Activated B cell treated with CpG ODN at 0.5 μM for 24 hours (primary cell): ENCODE results near the gene EIF3I. TPM values are rescaled to one million over a fixed set of nuclear protein-coding genes. Genes with fewer than 3 reads are reported as not detected.

ENCODE experiments used
- ATAC-seq: fragments of 200-7000 bp; cut with Tn5 transposase; one replicate; pipeline ENCODE4 v1.10.0; 2021; ENCODE audit warnings: low read depth, mild to moderate bottlenecking, moderate library complexity
- CTCF ChIA-PET: fragments of 350-600 bp; sonication (Branson Sonifier 250); formaldehyde crosslinking; loops from one replicate; lab custom pipeline; 2021; ENCODE audit warnings: antibody characterized with exemption; lab: Charles Lee
- POLR2A ChIA-PET: fragments of 350-600 bp; sonication (Branson Sonifier 250); formaldehyde crosslinking; loops from one replicate; lab custom pipeline; 2021; ENCODE audit warnings: antibody characterized with exemption; lab: Charles Lee
- DNase-seq: peaks from one replicate; pipeline ENCODE4 v3.0.0; 2022
- H3K27ac Mint-ChIP-seq: one replicate; pipeline ENCODE4 v1.8.0; 2020; ENCODE audit warnings: mixed read lengths
- H3K27me3 Mint-ChIP-seq: one replicate; pipeline ENCODE4 v1.8.0; 2021; ENCODE audit warnings: mixed read lengths
- H3K36me3 Mint-ChIP-seq: one replicate; pipeline ENCODE4 v1.8.0; 2021; ENCODE audit warnings: low read depth, mixed read lengths
- H3K4me1 Mint-ChIP-seq: one replicate; pipeline ENCODE4 v1.8.0; 2021; ENCODE audit warnings: mixed read lengths
- H3K4me3 Mint-ChIP-seq: one replicate; pipeline ENCODE4 v1.8.0; 2020; ENCODE audit warnings: mild to moderate bottlenecking, mixed read lengths
- H3K9me3 Mint-ChIP-seq: one replicate; pipeline ENCODE4 v1.8.0; 2020; ENCODE audit warnings: mixed read lengths
- CTCF ChIP-seq: fragments of 200-600 bp; IDR thresholded peaks from one replicate; pipeline ENCODE4 v1.8.0; 2022; ENCODE audit warnings: antibody characterized with exemption, mild to moderate bottlenecking
- intact Hi-C: fragments of 100-400 bp; cut with micrococcal nuclease; formaldehyde crosslinking; loops from one replicate; pipeline ENCODE4 v1.15.1; 2024
- total RNA-seq: library from RNA; stranded (reverse); gene quantifications from 2 replicates; pipeline ENCODE4 v1.2.3, GENCODE V29; 2022

The EIF3I gene
- total RNA-seq, 1 donor from 2014 or later, result 196 TPM

- ChIA-PET CTCF (interaction anchor here (0.6 to 4.3 kb wide), 6 partner anchors 11 to 97 kb away, joined by 4 to 42 read pairs (median 17); partner anchors contain the start of genes HDAC1, LCK and MARCKSL1), POLR2A (interaction anchor here (0.7 to 5.2 kb wide), 9 partner anchors 7 to 155 kb away, joined by 4 to 142 read pairs (median 20); partner anchors contain the start of genes BSDC1, CCDC28B, EIF3I and HDAC1)
- peaks cover 21% of the 10 kb centered on the region for H3K4me1 Mint-ChIP-seq
- H3K36me3 Mint-ChIP-seq, result no peaks in the 10 kb centered on the region
- intact Hi-C loops, result no loop called here
- no peak for TF ChIP-seq CTCF
- H3K27ac Mint-ChIP-seq, result peak overlapping the region; percentile 59
- H3K27me3 Mint-ChIP-seq, result no peaks in the 10 kb centered on the region
- H3K9me3 Mint-ChIP-seq, result no peaks in the 10 kb centered on the region
- peak overlapping the region; percentile 62 for H3K4me3 Mint-ChIP-seq
- ATAC-seq, result no peak
- DNase-seq, result no peak
Observed at GRCh38 chr1:32239337-32239736, 17.1 kb downstream of the EIF3I start.

DNA sequence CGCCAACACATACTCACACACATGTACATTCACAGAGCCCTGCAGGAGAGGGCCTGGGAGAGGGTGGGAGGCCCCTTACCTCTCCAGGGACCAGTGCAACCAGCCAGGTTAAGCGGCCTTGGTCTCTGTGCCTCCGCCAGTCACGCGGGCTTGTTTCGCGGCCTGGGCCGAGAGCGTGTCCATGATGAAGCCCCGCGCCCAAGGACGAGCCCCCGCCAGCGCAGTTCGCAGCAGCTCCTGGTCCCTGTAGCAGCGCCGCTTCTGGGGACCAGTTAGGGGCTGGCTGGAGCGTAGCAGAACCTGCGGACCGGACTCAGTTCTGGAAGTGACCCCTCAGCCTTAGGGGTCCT lies 17.6 kb downstream of the EIF3I start:
- DNase-seq (no peak), ATAC-seq (no peak)
- no peaks in the 10 kb centered on the region for H3K36me3 Mint-ChIP-seq

DNA sequence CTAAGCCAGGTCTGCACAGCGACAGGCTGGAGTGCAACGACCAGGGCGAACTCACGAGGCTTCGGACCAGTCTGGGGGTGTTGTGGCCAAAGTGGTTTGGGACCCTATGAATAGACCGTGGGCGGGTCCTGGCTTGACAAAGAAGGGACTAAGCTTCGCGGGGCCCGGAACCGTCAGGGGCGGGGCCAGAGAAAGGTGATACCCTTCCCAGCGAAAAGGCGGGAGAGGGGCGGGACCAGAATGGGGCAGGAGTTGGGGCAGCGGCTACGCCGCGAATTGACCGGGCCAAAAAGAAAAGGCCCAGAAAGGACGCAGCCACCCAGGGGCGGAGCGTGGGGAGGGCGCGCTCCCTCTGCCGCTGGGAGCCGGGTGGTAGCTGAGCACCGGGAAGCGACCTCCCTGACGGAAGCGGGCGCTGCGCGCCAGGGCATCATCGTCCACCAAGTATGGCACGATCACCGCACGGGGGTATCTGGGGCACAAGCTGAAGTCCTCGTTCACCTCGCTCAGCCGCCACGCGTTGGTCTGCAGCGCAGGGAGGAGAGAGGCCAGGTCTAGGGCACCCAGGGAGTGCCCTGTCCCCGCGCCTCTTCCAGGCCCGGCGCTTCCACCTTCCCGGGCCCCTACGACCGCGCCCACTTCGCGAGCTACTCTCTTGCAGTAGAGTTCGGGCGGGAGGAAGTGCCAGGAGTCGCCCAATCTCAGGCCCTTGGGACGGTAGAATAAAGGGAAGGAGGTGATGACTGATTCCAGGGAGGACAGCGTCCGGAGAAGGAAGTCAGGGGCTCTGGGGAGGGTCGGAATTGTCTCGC lies 18.1 kb downstream of the EIF3I start:
- H3K4me3 Mint-ChIP-seq, result peak overlapping the region; percentile 89
- DNase-seq (peak; percentile 68), ATAC-seq (peak; percentile 77)
- peak overlapping the region; percentile 87 for H3K27ac Mint-ChIP-seq
- no peaks in the 10 kb centered on the region for H3K27me3 Mint-ChIP-seq
- no peaks in the 10 kb centered on the region for H3K9me3 Mint-ChIP-seq
- H3K36me3 Mint-ChIP-seq, result no peaks in the 10 kb centered on the region
- ChIA-PET CTCF (interaction anchor here (0.6 to 4.3 kb wide), 25 partner anchors 10 to 160 kb away, joined by 3 to 42 read pairs (median 4); partner anchors contain the start of genes BSDC1, CCDC28B, HDAC1 and KPNA6), POLR2A (interaction anchor here (0.6 to 5.2 kb wide), 25 partner anchors 8 to 452 kb away, joined by 3 to 142 read pairs (median 6); partner anchors contain the start of genes BSDC1, CCDC28B, EIF3I and HDAC1)
- intact Hi-C loops, result loop anchor here (1.0 to 2.0 kb wide), 3 partner anchors 14 to 96 kb away; partner anchors contain the start of genes HDAC1 and MARCKSL1
- H3K4me1 Mint-ChIP-seq, result peaks cover 21% of the 10 kb centered on the region
- no peak for TF ChIP-seq CTCF

More for the DNA sequence above, 17.6 kb downstream of the EIF3I start:
- CTCF ChIA-PET, result interaction anchor here (0.6 to 4.3 kb wide), 15 partner anchors 11 to 120 kb away, joined by 3 to 42 read pairs (median 10); partner anchors contain the start of genes CCDC28B, HDAC1, LCK and MARCKSL1
- Mint-ChIP-seq H3K4me1 (peaks cover 21% of the 10 kb centered on the region), H3K4me3 (peak overlapping the region; percentile 89), H3K27me3 (no peaks in the 10 kb centered on the region), H3K9me3 (no peaks in the 10 kb centered on the region), H3K27ac (peak overlapping the region; percentile 87)
- no peak for TF ChIP-seq CTCF
- POLR2A ChIA-PET, result interaction anchor here (0.9 to 5.2 kb wide), 14 partner anchors 8 to 155 kb away, joined by 3 to 142 read pairs (median 18); partner anchors contain the start of genes BSDC1, CCDC28B, EIF3I and HDAC1
- intact Hi-C loops, result loop anchor here (1.0 to 2.0 kb wide), 3 partner anchors 15 to 97 kb away; partner anchors contain the start of genes HDAC1 and MARCKSL1

DNA sequence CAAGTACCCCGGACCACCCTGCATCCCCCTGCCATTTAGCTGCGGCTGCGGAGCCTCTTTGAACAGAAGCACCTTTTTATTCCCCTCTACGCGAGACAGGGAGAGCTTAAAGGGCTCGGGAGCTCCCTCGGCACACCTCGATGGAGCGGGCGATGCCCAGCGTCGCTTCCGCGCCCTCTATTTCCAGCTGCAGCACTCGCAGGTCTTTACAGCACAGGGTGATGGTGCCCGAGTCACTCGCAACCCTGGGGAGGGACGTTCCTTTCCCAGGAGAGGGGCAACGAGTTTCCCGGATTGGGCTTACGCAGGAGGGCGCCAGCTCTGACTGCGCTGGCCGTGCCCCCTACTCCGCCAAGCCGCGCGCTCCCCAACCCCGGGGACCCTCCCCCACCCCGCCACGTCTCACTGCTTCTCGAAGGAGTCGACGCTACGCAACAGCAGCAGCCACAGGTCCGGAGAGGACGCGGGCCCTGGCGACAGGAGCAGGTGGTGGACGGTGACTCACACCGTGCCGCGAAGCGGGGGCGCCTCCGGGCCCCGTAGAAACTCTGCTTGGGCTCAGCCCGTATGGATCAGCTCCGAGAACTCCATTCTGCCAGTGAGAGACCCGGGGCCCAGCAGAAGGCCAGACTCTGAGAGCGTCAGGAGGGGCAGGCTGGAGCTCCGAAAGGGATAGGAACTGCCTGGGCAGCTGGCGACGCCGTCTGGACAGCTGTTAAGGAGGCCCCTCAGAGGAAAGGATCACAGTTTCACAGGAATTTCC lies 19.0 kb downstream of the EIF3I start:
- peak overlapping the region; percentile 87 for H3K27ac Mint-ChIP-seq
- no peak for TF ChIP-seq CTCF
- CTCF ChIA-PET, result interaction anchor here (1.0 to 4.3 kb wide), 23 partner anchors 9 to 160 kb away, joined by 3 to 42 read pairs (median 5); partner anchors contain the start of genes BSDC1, CCDC28B, HDAC1 and KPNA6
- no peaks in the 10 kb centered on the region for H3K27me3 Mint-ChIP-seq
- no peaks in the 10 kb centered on the region for H3K9me3 Mint-ChIP-seq
- peaks cover 22% of the 10 kb centered on the region for H3K4me1 Mint-ChIP-seq
- peak overlapping the region; percentile 89 for H3K4me3 Mint-ChIP-seq
- ATAC-seq (peak; percentile 59), DNase-seq (peak; percentile 56)
- H3K36me3 Mint-ChIP-seq, result no peaks in the 10 kb centered on the region
- intact Hi-C loops, result loop anchor here (1.0 to 2.0 kb wide), 5 partner anchors 9 to 96 kb away; partner anchors contain the start of genes EIF3I, MARCKSL1 and TMEM234
- POLR2A ChIA-PET, result interaction anchor here (0.6 to 5.2 kb wide), 29 partner anchors 9 to 452 kb away, joined by 3 to 142 read pairs (median 5); partner anchors contain the start of genes BSDC1, CCDC28B, EIF3I and HDAC1
